Peyer's patch (tissue), 4 donors: ENCODE measurements around the gene GJA3.

Experiments
- CTCF ChIP-seq, 6 experiments: fragments of 450-650 bp in 4 of 6; fragments of 200-600 bp in 2 of 6; sonication (generic) in 1 of 6; IDR thresholded peaks; one replicate each; pipeline ENCODE4 v1.5.1; 2017 to 2019; ENCODE audit warnings: antibody characterized with exemption in 6 of 6, mild to moderate bottlenecking in 3 of 6, moderate library complexity in 1 of 6
- POLR2A ChIP-seq, 2 donors: fragments of 450-650 bp; IDR thresholded peaks; one replicate each; pipeline ENCODE4 v1.5.1; 2017; ENCODE audit warnings: antibody characterized with exemption in 2 of 2, mild to moderate bottlenecking in 2 of 2, moderate library complexity in 2 of 2

DNA sequence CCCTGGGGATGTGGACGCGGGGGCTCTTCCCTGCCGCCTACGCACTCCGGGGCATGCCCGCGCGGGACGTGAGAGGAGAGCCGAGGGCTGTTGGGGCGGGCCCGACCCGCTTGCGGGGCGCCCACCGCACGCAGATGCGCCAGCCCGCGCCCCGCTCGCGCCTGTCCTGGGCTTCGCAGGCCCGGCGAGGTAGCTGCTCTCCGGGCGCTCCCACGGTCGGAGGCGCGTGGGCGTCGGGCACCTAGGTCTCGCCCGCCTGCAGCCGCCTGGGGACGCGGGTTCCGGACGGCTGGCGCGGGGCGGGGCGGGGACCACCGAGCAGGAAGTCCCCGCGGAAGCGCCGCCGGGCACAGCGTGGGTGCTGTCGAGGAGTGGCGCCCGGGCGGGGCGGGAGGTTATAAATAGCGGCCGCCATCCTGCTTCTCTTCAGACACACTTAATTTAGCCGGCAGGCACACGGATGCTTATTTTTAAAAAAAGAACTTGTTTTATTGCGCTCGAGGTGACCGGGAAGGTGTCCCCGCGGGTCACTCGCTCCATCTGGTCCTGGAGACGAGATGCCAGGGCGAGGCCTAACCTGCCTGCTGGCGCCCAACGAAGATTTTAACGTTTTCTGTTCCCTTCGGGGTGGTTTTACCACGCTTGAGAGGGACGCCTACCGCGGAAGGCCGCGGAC lies 561 bp upstream of the GJA3 start:
- no peak for TF ChIP-seq POLR2A (IDR thresholded peaks at IDR 0.05)
- no peak for TF ChIP-seq CTCF (IDR thresholded peaks at IDR 0.05)
